Ovary (tissue), 3 donors: Measurements from ENCODE around the gene PCNX1.

ENCODE experiments used
- EP300 ChIP-seq: sonication (generic); formaldehyde crosslinking; IDR thresholded peaks from one replicate; pipeline ENCODE4 v1.6.1; 2017; ENCODE audit warnings: antibody characterized with exemption
- POLR2A ChIP-seq: fragments of 450-650 bp; IDR thresholded peaks from one replicate; pipeline ENCODE4 v1.6.1; 2017; ENCODE audit warnings: antibody characterized with exemption, mild to moderate bottlenecking, moderate library complexity
- TF ChIP-seq, protein P1 (sequence below), 3 donors: fragments of 450-650 bp in 2 of 3; fragments of 200-600 bp in 1 of 3; IDR thresholded peaks; one replicate each; pipeline versions ENCODE4 v1.5.1 to v1.8.0; 2016 to 2022; ENCODE audit warnings: antibody characterized with exemption in 3 of 3, mild to moderate bottlenecking in 1 of 3
- donor health status: DM: no; HTN: no; CAD: no.

DNA sequence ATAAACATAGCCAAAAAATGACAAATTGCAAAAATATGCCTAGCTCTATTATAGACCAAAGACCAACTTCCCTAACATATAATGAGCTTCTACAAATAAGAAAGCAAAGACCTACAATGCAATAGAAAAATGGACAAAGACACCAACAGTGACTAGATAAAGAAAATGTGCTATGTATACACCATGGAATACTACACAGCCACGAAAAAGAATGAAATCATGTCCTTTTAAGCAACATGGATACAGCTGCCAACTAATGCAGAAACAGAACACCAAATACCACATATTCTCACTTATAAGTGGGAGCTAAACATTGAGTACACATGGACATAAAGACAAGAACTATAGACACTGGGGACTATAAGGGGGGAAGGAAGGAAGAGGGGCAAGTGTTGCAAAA lies 10.9 kb upstream of the PCNX1 start:
- TF ChIP-seq, protein P1, sequence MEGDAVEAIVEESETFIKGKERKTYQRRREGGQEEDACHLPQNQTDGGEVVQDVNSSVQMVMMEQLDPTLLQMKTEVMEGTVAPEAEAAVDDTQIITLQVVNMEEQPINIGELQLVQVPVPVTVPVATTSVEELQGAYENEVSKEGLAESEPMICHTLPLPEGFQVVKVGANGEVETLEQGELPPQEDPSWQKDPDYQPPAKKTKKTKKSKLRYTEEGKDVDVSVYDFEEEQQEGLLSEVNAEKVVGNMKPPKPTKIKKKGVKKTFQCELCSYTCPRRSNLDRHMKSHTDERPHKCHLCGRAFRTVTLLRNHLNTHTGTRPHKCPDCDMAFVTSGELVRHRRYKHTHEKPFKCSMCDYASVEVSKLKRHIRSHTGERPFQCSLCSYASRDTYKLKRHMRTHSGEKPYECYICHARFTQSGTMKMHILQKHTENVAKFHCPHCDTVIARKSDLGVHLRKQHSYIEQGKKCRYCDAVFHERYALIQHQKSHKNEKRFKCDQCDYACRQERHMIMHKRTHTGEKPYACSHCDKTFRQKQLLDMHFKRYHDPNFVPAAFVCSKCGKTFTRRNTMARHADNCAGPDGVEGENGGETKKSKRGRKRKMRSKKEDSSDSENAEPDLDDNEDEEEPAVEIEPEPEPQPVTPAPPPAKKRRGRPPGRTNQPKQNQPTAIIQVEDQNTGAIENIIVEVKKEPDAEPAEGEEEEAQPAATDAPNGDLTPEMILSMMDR (IDR thresholded peaks at IDR 0.05), result no peak
- TF ChIP-seq POLR2A (no peak), EP300 (no peak)
